ENCODE measurements around the gene UVSSA.

DNA sequence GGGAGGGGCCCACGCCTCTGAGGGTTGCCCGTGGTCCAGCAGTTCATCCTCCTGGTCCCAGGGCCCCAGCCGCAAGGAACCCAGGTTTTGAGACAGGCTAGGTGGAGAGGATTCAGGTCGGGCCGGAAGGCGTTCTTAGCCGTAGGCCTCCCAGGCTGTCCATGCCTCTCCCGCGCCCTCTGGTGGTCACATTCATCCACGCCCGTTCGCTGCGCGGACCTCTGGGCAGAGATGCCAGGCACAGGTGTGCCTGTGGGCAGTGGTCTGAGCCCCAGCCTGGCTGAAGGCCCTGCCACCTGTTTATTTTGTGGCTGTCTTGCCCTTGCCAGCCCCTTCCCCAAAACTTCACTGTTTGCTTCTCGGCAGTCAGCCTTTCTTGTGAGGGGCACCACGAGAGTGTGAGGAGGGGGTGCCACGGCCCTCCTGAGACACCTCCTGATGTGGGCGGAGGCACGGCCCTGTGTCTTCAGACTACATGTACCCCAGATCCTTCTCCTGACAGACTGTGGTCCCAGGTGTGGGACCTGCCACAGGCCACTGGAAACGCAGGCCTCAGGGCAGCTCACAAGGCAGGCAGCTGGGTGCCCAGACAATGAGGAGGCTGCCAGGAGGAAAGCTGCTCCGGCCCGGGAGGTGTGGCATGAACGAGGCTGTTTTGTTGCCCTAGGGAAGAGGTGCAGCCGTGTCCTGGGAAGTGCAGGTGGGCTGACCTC, 5.0 kb downstream of the UVSSA start:
- no peak for TF ChIP-seq YY1 (IDR thresholded peaks at IDR 0.05; ENCODE audit: insufficient read depth, insufficient read length)
- TF ChIP-seq ZNF274 (IDR thresholded peaks at IDR 0.05; ENCODE audit: low read depth, low read length) = no peak

All from NT2/D1 (cell line).